HL-60 (cell line): ENCODE results near the gene GRIK1.

Experiments
- CTCF ChIP-seq: IDR thresholded peaks from one replicate; pipeline ENCODE4 v1.5.1; 2011; ENCODE audit warnings: low read length, control low read depth, inconsistent platforms; ENCODE audit not compliant: insufficient read depth
- REST ChIP-seq: IDR thresholded peaks from 2 replicates; pipeline ENCODE4 v1.6.1; 2012; ENCODE audit warnings: low read depth; ENCODE audit not compliant: insufficient replicate concordance

- TF ChIP-seq CTCF (no peak), REST (no peak)
Observed at GRCh38 chr21:29680273-29680672, 259.5 kb downstream of the GRIK1 start.
